HG03575 (cell line): ENCODE data around the gene INVS.
"Not testable (repeated sequence)": the region's sequence is repeated elsewhere in the genome, so short reads cannot be mapped to it uniquely, and the experiment has no call there.

Experiments used
- ATAC-seq: cut with Tn5 transposase; IDR thresholded peaks from one replicate; pipeline ENCODE4 v1.9.1; 2021; ENCODE audit not compliant: unreplicated experiment, insufficient number of reproducible peaks, low FRiP score; ENCODE audit errors: extremely low read depth

Gene INVS

DNA sequence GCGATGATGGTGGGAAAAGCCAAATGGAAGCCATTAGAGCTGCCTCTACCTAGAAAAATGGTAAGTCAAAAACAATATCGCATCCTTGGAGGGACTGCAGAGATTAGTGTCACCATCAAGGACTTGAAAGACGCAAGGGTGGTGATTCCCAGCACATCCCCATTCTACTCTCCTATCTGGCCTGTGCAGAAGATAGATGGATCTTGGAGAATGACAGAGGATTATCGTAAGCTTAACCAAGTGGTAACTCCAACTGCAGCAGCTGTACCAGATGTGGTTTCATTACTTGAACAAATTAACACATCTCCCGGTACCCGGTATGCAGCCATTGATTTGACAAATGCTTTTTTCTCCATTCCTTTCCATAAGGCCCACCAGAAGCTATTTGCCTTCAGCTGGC lies 24.1 kb upstream of the INVS start:
- ATAC-seq = no peak

DNA sequence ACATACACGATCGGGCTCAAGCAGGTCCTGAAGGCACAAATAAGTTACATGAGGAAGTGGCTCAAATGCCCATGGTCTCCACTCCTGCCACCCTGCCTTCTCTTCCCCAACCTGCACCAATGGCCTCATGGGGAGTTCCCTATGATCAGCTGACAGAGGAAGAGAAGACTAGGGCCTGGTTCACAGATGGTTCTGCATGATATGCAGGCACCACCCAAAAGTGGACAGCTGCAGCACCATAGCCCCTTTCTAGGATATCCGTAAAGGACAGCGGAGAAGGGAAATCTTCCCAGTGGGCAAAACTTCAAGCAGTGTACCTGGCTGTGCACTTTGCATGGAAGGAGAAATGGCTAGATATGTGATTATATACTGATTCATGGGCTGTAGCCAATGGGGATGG lies 22.8 kb upstream of the INVS start:
- ATAC-seq = not testable (repeated sequence)

DNA sequence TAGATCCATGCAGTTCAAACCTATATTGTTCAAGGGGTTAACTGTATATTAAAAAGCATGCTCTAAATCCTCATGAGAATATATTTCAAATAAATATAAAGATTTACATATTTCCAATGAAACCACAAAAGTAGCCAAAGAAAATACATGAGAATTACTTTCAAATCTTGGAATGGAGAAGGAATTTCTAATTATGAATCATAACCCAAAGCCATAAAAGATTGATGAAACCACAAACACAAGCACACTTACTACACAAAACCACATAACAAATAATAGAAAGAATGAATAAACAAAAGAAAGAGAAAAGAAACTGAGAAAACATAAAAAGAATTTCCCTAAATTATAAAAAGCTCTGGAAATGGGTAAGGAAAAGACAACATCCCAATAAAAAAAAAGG lies 16.3 kb upstream of the INVS start:
- no peak for ATAC-seq

DNA sequence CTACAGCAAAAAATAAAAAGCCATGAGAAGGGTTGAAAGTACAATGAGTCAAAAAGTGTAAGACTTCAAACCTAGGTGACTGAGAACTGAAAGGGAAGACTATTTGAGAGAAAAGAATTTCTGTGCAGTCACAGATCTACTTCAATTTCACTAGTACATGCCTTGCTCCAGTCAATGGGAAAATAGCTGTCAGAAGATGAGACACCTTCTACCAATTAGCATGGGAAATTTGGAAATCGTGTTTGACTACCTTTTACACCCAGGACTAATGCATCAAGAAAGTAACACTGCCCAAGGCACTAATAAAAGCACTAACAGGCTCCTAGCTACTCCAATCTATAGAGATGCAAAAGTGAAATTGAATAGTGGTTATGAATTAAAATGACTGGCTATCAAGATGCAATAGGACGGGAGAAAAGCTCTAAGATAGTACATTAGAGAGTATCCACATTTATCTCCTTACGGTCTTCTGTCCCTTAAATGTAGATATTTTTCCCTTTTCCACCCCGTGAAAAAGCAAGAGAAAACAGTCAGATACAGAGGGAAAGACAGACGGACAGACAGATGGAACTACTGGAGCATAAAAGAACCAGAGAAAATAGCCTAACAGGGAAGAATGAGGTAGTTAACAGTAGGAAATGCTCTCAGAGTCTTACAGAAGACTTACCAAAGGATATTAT lies 15.5 kb upstream of the INVS start:
- no peak for ATAC-seq

DNA sequence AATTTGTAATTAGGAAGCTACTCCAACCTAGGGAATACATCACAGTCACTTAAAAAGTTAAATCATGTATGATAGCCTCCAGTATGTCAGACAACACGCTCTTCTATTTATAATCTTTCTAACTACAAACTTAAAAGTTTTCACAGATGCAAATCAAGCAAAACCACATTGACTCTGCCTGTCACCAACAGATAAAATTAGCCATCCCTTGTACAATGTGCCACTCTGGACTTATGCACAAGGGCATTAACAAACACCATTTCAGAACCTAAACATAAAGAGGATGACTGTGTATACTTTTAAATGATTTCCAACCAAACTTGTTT lies 15.0 kb upstream of the INVS start:
- ATAC-seq = no peak

DNA sequence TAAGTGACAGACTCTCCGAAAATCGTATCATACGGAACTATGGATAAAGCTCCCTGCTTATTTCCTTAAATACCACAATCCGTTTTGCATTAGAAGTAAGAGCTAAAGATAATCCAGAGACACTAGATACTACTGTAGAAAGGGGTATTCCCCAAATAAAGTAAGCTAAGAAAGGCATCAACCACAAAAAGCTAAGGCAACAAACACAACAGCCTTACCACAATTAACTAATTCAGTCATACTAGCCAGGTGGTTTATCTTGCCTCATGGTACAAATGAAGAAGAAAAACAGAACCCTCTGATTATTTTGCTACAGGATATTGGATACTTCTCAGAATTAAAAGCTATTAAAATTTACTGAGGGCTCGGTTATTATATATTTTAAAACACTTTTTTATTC lies 14.3 kb upstream of the INVS start:
- peak; percentile 69 for ATAC-seq

DNA sequence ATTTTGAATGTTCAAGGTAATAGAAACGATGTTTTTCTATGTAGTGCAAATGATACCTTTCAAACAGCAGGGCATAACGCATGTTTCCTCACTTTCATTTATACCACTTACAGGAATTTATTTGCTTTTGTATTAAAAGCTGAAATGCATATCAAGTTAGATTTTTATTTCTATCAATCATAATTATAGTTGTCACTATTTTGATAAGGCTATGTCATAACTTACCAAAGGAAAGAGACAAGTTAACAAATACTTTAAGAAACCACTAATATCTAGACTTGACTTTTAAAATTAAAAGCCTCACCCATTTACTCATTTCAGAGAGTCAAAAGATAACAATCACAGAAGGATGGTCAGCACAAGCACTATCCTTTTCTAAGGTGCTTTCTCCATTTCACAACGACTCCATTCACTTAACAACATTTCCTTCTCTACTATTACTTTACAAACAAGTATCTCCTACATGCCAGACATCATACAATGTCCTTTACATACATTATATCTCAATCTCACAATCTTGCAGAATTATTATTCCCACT lies 12.9 kb upstream of the INVS start:
- ATAC-seq = no peak

DNA sequence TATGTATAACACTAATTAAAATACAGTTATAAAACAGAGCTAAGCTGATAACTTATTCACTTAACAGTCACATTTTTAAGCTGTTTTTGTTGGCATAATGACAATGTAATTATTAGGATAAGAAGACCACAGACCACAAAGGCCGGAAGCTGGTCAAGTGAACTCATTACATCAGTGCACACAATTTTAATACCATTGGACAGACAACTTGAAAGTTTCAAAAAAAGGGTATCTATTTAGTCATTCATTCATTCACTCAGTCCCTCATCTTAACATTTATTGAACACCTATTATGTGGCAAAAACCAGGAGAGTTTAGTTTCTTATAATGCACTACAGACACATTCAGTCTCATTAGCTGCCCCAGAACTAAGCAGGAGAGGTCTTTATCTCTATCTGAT lies 11.8 kb upstream of the INVS start:
- ATAC-seq = no peak

DNA sequence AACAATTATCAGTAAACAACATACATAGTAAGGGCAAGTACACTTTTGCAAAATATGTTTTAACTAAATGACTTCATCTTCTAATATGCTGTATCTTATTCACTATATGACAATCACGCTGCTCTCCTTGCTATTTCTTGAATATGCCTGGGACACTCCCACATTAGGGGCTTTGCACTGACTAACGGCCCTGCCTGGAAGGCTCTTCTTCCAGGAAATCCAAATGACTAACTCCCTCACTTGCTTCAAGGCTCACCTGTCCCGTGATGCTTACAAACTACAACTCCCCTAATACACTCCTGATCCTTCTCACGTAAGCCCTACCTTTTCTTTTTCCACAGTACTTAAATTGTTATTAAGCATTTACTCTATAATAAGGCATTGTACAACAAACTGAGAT lies 10.8 kb upstream of the INVS start:
- no peak for ATAC-seq

DNA sequence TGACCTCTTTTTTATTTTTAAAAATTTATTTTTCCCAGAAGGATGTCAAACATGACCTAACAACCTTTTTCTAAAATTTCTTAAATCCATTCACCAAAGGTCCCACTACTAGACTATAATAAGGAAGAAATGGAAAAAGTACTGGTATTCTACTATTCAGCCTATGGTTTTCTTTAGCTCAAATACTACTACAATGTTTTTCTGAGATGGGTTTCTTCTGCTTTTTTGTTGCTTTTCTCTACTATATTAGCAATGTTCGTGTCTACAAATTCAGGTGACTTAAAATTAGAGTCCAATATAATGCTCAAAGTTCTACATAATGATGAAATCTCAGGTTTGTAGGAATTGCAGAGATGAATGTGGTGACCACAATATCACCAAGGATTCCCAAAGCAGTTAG lies 8.2 kb upstream of the INVS start:
- no peak for ATAC-seq

DNA sequence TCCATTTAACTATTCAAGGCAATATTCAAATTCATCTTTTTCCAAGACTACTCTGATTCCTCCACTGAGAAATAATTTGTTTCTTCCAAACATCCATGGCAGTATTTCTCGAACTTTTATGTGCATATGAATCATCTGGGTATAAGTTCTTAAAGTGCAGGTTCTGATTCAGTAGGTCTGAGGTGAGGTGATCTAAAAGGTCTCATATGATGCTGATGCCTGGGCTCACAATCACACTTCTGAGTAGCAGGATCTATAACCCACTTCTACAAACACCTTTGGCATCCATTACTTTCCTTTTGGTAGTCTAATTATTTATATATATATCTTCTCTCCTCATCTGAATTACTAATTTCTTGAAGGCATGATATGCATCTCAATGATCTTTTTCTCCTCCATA lies 7.4 kb upstream of the INVS start:
- ATAC-seq = no peak

DNA sequence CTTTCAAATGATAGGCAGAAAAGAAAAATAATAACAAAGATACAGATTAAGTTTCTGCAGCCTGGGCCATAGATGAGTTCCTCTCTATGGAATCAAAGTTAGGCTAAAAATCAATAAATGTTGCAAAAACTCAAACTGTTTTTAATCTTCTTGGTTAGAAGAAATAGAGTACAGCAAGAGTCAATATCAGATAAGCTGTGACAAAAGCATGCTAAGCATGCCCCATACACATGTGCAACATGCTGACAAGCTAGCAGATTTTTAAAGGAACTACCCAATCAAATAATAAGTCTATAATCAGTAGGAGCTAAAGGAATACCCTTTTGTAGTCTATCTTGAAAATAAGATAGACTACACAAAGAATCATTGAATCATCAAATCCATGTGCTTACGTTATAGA lies 7.0 kb upstream of the INVS start:
- no peak for ATAC-seq

DNA sequence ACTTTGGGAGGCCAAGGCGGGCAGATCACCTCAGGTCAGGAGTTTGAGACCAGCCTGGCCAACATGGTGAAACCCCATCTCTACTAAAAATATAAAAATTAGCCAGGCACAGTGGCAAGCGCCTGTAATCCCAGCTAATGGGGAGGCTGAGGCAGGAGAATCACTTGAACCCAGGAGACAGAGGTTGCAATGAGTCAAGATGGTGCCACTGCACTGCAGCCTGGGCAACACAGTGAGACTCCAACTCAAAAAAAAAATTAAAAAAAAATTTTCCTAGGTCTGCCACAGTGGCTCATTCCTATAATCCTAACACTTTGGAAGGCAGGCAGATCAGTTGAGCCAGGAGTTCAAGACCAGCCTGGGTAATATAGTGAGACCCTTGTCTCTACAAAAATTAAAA lies 4.6 kb upstream of the INVS start:
- ATAC-seq = not testable (repeated sequence)

DNA sequence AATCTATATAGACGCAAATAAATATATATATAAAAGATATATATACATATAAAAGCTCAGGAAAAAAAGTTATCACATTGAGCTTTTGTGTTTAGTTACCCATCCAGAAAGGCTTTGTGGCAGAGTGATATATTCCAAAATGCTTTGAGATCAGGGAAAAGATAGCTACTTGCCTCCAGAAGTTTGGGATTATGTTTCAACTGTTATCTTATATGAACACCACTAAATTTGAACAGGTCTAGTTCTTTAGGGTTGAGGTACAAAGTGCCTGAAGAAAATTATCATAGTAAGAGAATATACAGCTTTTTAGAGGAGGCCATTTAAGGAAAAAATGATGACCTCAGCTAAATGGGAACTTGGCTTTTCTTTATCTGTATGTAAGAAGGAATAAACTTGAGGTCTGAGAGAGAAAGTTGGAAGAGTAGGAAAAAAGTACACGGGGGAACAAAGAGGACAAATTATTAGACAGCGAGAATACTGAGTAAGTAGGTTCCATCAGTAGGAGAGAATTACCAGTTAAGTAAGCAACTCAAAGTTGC lies 2.6 kb upstream of the INVS start:
- ATAC-seq = no peak

DNA sequence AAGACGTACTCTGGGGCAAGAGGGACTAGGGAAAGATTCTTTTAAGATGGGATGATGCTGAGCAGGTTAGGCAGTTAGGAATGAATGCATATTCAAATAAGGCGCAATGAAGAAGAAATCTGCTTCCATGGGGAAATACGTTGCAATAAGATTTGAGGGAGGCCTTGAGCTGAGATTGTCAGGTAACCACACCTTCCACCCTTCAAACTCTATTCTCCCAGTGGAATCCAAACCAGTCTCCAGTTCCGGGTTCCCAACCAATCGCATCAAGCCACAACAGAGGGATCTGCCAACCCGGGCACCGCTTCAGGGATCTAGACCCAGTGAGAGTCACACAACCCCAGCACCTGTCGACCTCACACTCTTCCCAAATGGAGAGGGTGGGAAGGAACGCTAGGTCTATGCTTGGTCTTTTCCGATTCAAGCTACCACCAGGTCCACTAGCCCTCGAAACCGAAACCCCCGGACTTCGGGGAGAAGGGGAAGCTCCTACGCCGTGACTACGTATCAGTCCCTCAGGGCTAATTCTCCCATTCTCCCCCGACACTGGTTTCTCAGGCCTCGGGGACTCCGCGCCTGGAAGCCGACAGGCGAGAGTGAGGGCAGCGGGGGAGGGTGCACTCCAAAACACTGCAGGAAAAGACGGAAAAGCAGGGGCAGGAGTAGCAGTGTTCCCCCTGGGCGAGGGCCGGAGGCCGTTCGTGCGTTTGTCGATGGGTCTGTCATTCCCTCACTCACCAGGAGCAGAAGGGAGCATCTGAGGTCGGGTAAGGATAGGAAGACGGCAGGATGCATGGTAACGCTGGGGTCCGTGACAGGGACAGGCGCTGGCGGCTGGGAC lies 777 bp upstream of the INVS start:
- ATAC-seq = no peak

DNA sequence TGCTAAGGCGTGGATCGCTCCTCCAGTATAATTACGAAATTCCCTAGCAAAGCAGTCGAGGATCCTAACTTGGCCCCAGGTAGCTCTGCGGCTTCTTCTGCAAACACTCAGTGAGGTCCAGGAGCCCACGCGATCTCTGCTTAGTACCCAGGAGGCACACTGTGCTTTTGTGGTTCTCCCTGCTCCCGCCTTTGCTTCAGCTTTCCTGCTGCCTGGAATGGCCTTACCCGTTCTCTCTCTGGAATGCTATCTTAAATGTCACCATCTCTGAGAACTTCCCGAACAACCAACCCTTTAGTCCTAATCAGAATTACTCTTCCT lies 639 bp downstream of the INVS start:
- ATAC-seq = no peak

DNA sequence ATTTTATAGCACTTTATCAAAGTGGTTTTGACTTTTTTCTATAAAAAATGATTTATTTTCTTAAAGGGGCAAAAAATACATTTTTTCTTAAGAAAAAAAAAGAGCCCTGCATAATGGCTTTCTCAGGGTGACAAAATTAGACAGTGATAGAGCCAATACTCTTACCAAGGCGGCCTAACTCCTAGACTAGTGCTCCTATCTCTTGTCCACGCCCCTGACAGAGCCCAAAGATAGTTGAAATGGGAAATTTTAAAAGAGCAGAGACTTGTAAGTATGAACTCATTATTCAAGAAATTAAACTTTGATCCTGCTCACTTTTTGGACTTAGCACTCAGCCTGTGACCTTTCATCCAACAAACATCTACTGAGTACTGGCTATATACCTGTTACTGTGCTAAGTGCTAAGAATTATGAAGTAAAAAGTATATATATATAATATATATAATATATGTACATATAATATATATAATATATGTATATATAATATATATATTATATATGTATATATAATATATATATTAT lies 1.2 kb downstream of the INVS start:
- ATAC-seq = no peak

DNA sequence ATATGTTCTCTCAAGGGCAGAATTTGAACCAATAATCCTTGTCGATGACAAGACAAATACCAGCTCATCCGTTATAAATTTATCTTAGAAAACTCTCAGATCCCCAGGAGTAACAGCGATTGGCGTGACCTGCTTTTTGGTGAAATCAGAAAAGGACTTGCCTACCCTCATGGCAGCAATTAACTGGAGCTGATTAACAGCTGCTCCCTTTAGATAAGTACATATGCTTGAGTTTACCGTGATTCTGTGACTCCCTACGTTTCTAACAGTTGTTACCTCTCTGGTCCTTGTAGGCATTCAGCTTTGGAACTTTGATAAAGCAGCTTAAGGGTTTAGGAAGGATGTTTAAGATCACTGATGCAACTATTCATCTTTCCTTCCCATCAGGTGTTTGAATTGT lies 2.6 kb downstream of the INVS start:
- ATAC-seq = no peak

DNA sequence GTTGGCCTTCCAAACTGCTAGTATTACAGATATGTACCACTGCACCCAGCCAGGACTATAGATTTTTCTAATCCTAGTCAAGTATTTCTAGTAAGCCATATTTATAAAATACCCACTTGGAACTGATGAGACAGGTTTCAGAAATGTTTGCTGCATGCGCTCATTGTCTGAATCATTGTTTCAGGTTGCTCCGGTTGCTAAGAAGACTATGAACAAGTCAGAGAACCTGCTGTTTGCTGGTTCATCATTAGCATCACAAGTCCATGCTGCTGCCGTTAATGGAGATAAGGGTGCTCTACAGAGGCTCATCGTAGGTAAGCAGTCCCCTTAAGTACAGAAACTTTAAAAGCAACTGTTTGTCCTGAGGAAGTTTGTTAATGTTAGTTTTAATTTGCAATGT lies 5.3 kb downstream of the INVS start:
- no peak for ATAC-seq

DNA sequence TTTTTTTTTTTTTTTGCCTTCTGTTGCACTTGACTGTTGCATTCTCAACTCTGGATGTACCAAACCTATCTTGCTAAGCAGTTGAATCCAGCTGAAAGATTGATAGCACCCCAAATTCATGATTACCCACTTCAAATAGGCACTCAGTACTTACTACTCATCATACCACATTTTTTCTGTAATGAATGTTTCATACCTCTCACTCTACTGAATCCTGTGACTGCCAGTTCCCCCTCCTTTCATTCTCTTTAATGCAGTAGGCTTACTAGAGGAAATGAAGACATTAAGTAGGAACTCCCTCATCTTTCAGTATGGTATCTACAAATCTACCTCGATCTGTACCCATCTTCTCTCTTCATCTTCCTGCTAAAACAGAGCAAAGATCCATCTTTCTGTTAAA lies 6.8 kb downstream of the INVS start:
- ATAC-seq = no peak
